ENCODE measurements around the gene PERM1.

DNA sequence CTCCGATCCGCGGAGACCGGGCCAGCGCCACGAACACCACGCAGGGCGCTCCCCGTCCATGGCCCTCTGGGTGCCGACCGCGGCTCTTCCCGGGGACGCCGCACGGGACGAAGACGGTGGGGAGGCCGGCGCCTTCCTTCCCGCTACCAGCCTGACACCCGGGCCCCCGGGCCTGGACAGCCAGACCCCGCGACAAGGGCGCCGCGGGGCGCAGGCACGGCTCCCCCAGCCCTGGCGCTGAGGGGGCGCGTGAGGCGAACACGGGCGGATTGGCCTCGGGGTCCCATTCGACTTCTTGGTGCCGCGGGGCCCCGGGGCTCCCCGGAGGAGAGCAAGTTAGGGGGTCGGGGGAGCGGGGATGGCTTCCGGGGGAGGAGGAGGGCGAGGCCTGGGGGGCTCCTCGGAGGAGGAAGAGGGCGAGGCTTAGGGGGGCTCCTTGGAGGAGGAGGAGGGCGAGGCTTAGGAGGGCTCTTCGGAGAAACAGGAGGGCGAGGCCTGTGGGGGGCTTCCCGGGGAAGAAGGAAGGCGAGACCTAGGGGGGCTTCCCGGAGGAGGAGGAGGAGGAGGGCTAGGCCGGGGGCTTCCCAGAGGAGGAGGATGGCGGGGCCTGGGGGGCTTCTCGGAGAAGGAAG lies 22.0 kb downstream of the PERM1 start:
- no peak for TF ChIP-seq EZH2 (IDR thresholded peaks at IDR 0.05; ENCODE audit: low read length, missing control alignments)
- TF ChIP-seq, protein P1, sequence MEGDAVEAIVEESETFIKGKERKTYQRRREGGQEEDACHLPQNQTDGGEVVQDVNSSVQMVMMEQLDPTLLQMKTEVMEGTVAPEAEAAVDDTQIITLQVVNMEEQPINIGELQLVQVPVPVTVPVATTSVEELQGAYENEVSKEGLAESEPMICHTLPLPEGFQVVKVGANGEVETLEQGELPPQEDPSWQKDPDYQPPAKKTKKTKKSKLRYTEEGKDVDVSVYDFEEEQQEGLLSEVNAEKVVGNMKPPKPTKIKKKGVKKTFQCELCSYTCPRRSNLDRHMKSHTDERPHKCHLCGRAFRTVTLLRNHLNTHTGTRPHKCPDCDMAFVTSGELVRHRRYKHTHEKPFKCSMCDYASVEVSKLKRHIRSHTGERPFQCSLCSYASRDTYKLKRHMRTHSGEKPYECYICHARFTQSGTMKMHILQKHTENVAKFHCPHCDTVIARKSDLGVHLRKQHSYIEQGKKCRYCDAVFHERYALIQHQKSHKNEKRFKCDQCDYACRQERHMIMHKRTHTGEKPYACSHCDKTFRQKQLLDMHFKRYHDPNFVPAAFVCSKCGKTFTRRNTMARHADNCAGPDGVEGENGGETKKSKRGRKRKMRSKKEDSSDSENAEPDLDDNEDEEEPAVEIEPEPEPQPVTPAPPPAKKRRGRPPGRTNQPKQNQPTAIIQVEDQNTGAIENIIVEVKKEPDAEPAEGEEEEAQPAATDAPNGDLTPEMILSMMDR (conservative IDR thresholded peaks at IDR 0.05 in 1 of 2, IDR thresholded peaks at IDR 0.05 in 1 of 2; ENCODE audit: low read depth in 1 of 2, low read length in 2 of 2), result no peak
